Measurements from ENCODE around the gene WDR47.

- TF ChIP-seq CTCF (IDR thresholded peaks at IDR 0.05; ENCODE audit: low read depth, low read length, poor library complexity, severe bottlenecking) (no peak), EZH2phosphoT487 (IDR thresholded peaks at IDR 0.05; ENCODE audit: borderline replicate concordance, low read length) (no peak)
Observed at GRCh38 chr1:108972951-108973350, 69.0 kb downstream of the WDR47 start.

All from DOHH2 (cell line).